CD8-positive, alpha-beta memory T cell (primary cell): ENCODE results near the gene ZNF831. TPM values are rescaled to one million over a fixed set of nuclear protein-coding genes. Genes with fewer than 3 reads are reported as not detected.

Source experiments
- CTCF ChIA-PET: fragments of 350-600 bp; sonication (Branson Sonifier 250); formaldehyde crosslinking; loops from one replicate; lab custom pipeline; 2021; ENCODE audit warnings: antibody characterized with exemption; lab: Charles Lee
- POLR2A ChIA-PET: fragments of 350-600 bp; sonication (Branson Sonifier 250); formaldehyde crosslinking; loops from one replicate; lab custom pipeline; 2021; ENCODE audit warnings: antibody characterized with exemption; lab: Charles Lee
- DNase-seq, 5 donors: peaks; one replicate each; pipeline versions ENCODE4 v3.0.0 to v3.0.0-alpha.2; 2020 to 2022; ENCODE audit warnings: mixed read lengths in 1 of 5
- H3K27ac ChIP-seq: one replicate; pipeline ENCODE4 v1.7.0; 2013; ENCODE audit warnings: low read depth, mild to moderate bottlenecking, low read length, moderate library complexity
- H3K27me3 ChIP-seq: 2 replicates; pipeline ENCODE4 v1.7.0; 2013; ENCODE audit warnings: low read length, mild to moderate bottlenecking; ENCODE audit not compliant: insufficient read depth, poor library complexity, severe bottlenecking
- H3K36me3 ChIP-seq: 2 replicates; pipeline ENCODE4 v1.7.0; 2013; ENCODE audit warnings: mild to moderate bottlenecking, low read length, moderate library complexity; ENCODE audit not compliant: insufficient read depth
- H3K4me1 ChIP-seq: 2 replicates; pipeline ENCODE4 v1.7.0; 2013; ENCODE audit warnings: mild to moderate bottlenecking, low read length, moderate library complexity; ENCODE audit not compliant: insufficient read depth
- H3K4me3 ChIP-seq: 2 replicates; pipeline ENCODE4 v1.7.0; 2013; ENCODE audit warnings: mild to moderate bottlenecking, low read length
- H3K9me3 ChIP-seq: 2 replicates; pipeline ENCODE4 v1.7.0; 2013; ENCODE audit warnings: mild to moderate bottlenecking, low read length
- H3K27ac Mint-ChIP-seq, 8 donors: one replicate each; pipeline ENCODE4 v1.8.0; 2020 to 2021; ENCODE audit warnings: mixed read lengths in 8 of 8, mild to moderate bottlenecking in 6 of 8, inconsistent platforms in 3 of 8, moderate library complexity in 3 of 8
- H3K27me3 Mint-ChIP-seq, 2 donors: one replicate each; pipeline ENCODE4 v1.8.0; 2020 to 2021; ENCODE audit warnings: mixed read lengths in 2 of 2, mild to moderate bottlenecking in 1 of 2, moderate library complexity in 1 of 2
- H3K36me3 Mint-ChIP-seq, 3 donors: one replicate each; pipeline ENCODE4 v1.8.0; 2020 to 2021; ENCODE audit warnings: mixed read lengths in 3 of 3, inconsistent platforms in 1 of 3, mild to moderate bottlenecking in 1 of 3
- H3K4me1 Mint-ChIP-seq, 3 donors: one replicate each; pipeline ENCODE4 v1.8.0; 2020 to 2021; ENCODE audit warnings: mixed read lengths in 3 of 3, inconsistent platforms in 1 of 3, mild to moderate bottlenecking in 1 of 3
- H3K4me3 Mint-ChIP-seq, 7 donors: one replicate each; pipeline ENCODE4 v1.8.0; 2020 to 2021; ENCODE audit warnings: mixed read lengths in 7 of 7, mild to moderate bottlenecking in 6 of 7, moderate library complexity in 4 of 7, inconsistent platforms in 2 of 7
- H3K9me3 Mint-ChIP-seq, 5 donors: one replicate each; pipeline ENCODE4 v1.8.0; 2020 to 2022; ENCODE audit warnings: mixed read lengths in 5 of 5, mild to moderate bottlenecking in 3 of 5, moderate library complexity in 2 of 5, inconsistent platforms in 1 of 5
- polyA plus RNA-seq: library from polyadenylated mRNA; unstranded; fragments of 300-500 nt; fragmentation: Illumina TruSeq; gene quantifications from one replicate; pipeline ENCODE4 v1.2.3, GENCODE V29; 2021
- total RNA-seq, 2 experiments: library from RNA; stranded (reverse); gene quantifications; one replicate each; pipeline ENCODE4 v1.2.3, GENCODE V29; 2021

The ZNF831 gene
- total and polyA plus RNA-seq, 3 experiments from 2014 or later = 6.4 to 12.1 (median 6.9) TPM

DNA sequence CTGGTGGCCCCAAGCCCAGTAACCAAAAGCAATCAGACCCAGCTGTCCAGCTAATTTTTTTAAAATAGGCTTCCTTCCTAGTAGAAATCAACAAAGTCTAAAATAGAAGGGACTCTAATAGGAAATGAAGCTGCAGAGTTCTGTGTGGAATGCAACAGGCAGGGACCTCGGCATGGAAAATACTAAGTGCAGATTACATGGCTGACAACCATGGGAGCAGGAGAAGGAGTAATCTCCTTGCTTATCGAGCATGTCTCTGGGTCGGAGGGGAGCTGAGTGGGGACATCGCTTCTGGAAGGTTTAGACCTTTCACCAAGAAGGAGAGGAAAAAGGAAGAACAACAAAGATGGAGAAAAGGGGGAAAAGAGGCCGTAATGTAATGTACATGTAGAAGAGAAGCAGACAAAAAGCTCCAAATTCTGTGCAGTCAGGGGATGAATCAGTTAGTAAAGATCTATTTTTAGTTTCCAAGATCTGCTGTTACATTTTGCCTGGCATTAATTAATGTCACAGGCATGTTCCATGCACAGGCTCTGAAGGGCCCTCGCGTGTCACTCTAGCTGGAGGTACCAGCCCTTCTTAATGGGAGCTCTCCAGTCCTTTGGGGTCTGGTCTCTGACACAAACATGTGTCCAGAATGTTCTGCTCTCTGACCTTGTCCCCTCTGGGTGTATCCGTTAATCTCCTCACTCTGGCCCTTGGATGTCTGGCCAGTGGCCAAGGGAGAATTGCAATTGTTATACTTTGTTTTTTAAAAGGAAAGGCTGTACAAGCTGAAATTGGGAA is 16.6 kb upstream of the ZNF831 start:
- Histone ChIP-seq H3K36me3 (no peaks in the 10 kb centered on the region), H3K27ac (peak overlapping the region; percentile 73), H3K4me3 (peak overlapping the region; percentile 70), H3K9me3 (no peaks in the 10 kb centered on the region), H3K4me1 (peaks cover 81% of the 10 kb centered on the region), H3K27me3 (no peaks in the 10 kb centered on the region)
- Mint-ChIP-seq H3K4me3 (peak overlapping the region; percentile 87 to 97 (median 91)), H3K27me3 (peaks cover 0 to 1% of the 10 kb centered on the region in 2 donors), H3K36me3 (peaks cover 7 to 16% (median 7%) of the 10 kb centered on the region in 3 donors), H3K4me1 (peaks cover 81 to 83% (median 82%) of the 10 kb centered on the region in 3 donors), H3K27ac (peak overlapping the region; percentile 94 to 100 (median 98)), H3K9me3 (no peaks in the 10 kb centered on the region)
- CTCF ChIA-PET = interaction anchor here (0.9 to 2.1 kb wide), 6 partner anchors 12 to 75 kb away, joined by 3 to 10 read pairs (median 4); no protein-coding TSS in a partner anchor
- POLR2A ChIA-PET = interaction anchor here (1.0 to 2.8 kb wide), 6 partner anchors 12 to 115 kb away, joined by 3 to 19 read pairs (median 6); partner anchors contain the start of genes ATP5F1E and ZNF831
- DNase-seq = no peak

DNA sequence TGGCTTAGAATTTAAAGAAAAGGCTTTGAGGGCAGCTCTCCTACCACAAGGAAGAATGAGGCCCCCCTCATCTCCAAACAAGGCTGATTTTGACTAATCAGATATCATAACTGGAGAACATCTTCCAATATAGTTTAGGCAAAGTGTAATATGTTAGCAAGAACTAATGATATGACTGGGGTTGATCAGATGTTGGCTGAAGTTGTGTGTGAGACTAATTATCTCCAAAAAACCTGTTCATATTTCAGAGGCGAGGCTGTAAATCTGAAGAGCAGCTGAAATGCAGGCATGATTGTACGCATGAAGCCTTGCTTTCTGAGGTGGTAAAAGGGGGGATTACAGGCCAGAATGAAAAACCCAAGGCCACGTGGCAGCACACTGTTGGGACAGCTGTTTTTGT is 16.0 kb upstream of the ZNF831 start:
- Histone ChIP-seq H3K9me3 (no peaks in the 10 kb centered on the region), H3K4me1 (peaks cover 87% of the 10 kb centered on the region), H3K4me3 (peak overlapping the region; percentile 70), H3K36me3 (no peaks in the 10 kb centered on the region), H3K27ac (peak overlapping the region; percentile 73), H3K27me3 (no peaks in the 10 kb centered on the region)
- Mint-ChIP-seq H3K9me3 (no peaks in the 10 kb centered on the region), H3K27ac (peak overlapping the region; percentile 94 to 100 (median 98)), H3K4me1 (peaks cover 87 to 89% (median 89%) of the 10 kb centered on the region in 3 donors), H3K36me3 (peaks cover 7 to 16% (median 10%) of the 10 kb centered on the region in 3 donors), H3K27me3 (peaks cover 0 to 1% of the 10 kb centered on the region in 2 donors), H3K4me3 (peak overlapping the region; percentile 87 to 97 (median 91))
- ChIA-PET CTCF (interaction anchor here (1.2 to 2.1 kb wide), 5 partner anchors 11 to 74 kb away, joined by 3 to 10 read pairs (median 5); no protein-coding TSS in a partner anchor), POLR2A (interaction anchor here (1.0 to 2.8 kb wide), 6 partner anchors 11 to 115 kb away, joined by 3 to 19 read pairs (median 6); partner anchors contain the start of genes ATP5F1E and ZNF831)
- DNase-seq = no peak

DNA sequence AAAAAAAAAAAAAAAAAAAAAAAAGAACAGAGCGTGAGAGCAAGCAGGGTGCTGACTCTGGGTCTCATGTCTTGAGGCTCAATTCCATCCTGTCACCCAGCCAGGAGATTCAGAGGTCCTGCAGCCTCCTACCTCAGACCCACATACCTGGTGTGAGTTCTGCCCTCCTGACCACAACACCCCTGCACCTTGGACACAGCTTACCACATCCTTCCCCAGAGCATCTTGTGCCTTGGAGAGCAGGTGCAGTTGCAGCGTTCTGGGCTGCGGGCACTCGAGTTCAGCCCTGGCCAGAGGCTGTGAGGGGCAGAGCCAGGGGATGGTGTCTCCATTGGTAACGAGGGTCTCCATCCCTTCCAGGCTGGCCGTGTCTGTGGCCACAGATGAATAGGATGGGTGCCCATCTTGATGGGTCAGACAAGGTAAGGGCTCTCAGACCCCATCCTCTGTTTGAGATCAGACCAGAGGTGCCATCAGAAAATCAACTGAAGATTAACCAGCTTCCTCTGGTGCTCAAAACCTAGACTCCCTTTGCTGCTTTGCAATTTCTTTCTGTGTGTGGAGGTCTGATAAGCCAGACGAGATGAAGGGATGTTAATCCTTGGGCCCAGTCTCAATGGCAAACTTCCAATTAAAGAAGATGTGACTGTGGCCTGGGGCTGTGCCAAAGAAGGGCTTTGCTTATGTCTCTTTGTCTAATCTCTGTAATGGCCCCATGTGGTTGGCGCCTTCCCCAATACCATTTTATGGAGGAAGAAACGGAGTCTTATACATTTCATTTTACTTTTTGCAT is 14.7 kb upstream of the ZNF831 start:
- Mint-ChIP-seq H3K9me3 (no peaks in the 10 kb centered on the region), H3K27me3 (peaks cover 0 to 1% of the 10 kb centered on the region in 2 donors), H3K27ac (peak overlapping the region; percentile 94 to 100 (median 100)), H3K4me1 (peaks cover 94 to 98% (median 95%) of the 10 kb centered on the region in 3 donors), H3K36me3 (peaks cover 7 to 17% (median 10%) of the 10 kb centered on the region in 3 donors), H3K4me3 (peak overlapping the region; percentile 59 to 93 (median 79))
- Histone ChIP-seq H3K4me3 (peak overlapping the region; percentile 7), H3K27ac (peak overlapping the region; percentile 86), H3K4me1 (peaks cover 97% of the 10 kb centered on the region), H3K36me3 (no peaks in the 10 kb centered on the region), H3K9me3 (no peaks in the 10 kb centered on the region), H3K27me3 (no peaks in the 10 kb centered on the region)
- ChIA-PET POLR2A (interaction anchor here (1.0 to 1.8 kb wide), 2 partner anchors 10 to 26 kb away, joined by 3 to 5 read pairs; no protein-coding TSS in a partner anchor), CTCF (interaction anchor here (1.0 kb wide), 1 partner anchor 47 kb away, joined by 3 read pairs; no protein-coding TSS in a partner anchor)
- peak in 4 of 5 donors; percentile 30 to 61 (median 49) for DNase-seq

DNA sequence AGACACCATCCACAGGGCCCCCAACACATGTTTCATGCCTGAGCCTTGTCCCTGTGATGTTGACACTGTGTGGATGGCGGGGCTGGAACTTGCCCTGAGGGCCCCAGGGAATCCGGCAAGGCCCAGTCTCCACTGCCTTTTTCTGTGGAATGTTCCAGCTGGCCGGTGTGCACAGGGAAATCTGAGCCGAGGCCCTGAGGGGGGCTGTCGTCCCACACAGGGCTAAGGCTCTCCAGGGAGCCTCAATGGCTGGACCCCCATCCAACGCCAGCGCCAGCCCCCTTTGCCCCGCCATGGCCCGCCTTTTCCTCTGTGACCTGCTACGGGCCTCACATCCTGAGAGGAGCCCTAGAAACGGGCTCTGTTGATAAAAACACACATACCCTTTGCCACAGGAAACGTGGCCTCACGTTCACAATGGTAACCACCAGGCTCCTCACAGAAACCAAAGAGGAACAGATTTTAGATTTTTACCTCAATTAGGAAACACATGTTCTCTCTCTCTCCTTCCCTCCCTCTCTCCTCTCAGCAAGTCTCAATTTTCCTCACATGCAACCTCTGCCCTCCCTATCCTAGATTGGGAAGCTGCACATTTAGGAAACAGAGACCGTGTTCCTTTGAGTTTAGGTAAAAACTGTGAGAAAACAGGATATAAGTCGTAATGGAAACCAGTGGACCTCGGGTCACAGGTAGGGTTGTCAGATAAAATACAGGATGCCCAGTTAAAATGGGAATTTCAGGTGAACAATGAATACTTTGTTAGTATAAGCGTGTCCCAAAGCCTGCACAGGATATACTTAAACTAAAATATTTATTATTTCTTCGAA is 13.7 kb upstream of the ZNF831 start:
- POLR2A ChIA-PET = interaction anchor here (1.0 to 1.8 kb wide), 6 partner anchors 9 to 27 kb away, joined by 3 to 5 read pairs (median 4); partner anchors contain the start of gene ZNF831

DNA sequence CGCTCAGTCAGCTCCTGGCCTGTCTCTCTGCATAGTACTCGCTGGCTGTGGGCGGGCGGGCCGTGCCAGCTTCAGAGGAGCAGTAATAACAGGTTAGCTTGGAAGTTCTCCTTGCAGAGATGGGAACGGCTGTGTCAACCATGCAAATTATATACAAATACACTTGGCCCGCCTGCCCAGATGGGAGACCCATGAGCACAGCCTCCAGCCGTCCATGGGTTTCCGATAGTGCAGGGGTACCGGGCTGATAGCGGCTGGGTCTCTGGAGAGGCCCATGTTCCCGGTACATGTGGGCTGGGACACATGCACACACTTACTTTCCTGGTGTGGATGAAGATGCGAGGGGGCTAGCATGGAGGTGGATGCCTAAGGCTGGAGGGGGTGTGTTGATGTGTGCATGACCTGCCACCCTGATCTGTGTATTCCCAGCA is 12.8 kb upstream of the ZNF831 start:
- H3K27me3 ChIP-seq = no peaks in the 10 kb centered on the region
- H3K9me3 ChIP-seq = no peaks in the 10 kb centered on the region
- H3K27ac ChIP-seq = peak overlapping the region; percentile 86
- Mint-ChIP-seq H3K9me3 (no peaks in the 10 kb centered on the region), H3K36me3 (peaks cover 7 to 19% (median 13%) of the 10 kb centered on the region in 3 donors), H3K27me3 (peaks cover 0 to 1% of the 10 kb centered on the region in 2 donors), H3K27ac (peak overlapping the region; percentile 94 to 100 (median 100)), H3K4me1 (peaks cover 88 to 97% (median 95%) of the 10 kb centered on the region in 3 donors), H3K4me3 (peak overlapping the region; percentile 32 to 93 (median 57))
- POLR2A ChIA-PET = interaction anchor here (1.2 to 1.5 kb wide), 4 partner anchors 9 to 28 kb away, joined by 3 to 4 read pairs (median 4); partner anchors contain the start of gene ZNF831
- H3K4me3 ChIP-seq = peak overlapping the region; percentile 36
- no peaks in the 10 kb centered on the region for H3K36me3 ChIP-seq
- CTCF ChIA-PET = interaction anchor here (1.0 to 2.0 kb wide), 3 partner anchors 8 to 71 kb away, joined by 3 to 5 read pairs (median 3); partner anchors contain the start of gene ZNF831
- no peak for DNase-seq
- H3K4me1 ChIP-seq = peaks cover 94% of the 10 kb centered on the region

More for the DNA sequence above, 13.7 kb upstream of the ZNF831 start:
- peaks cover 97% of the 10 kb centered on the region for H3K4me1 ChIP-seq
- peak; percentile 60 to 92 (median 90) for DNase-seq
- peaks cover 7 to 17% (median 11%) of the 10 kb centered on the region in 3 donors for H3K36me3 Mint-ChIP-seq
- peak overlapping the region; percentile 94 to 100 (median 100) for H3K27ac Mint-ChIP-seq
- no peaks in the 10 kb centered on the region for H3K36me3 ChIP-seq
- H3K4me3 Mint-ChIP-seq = peak overlapping the region; percentile 71 to 93 (median 77)
- peak overlapping the region; percentile 86 for H3K27ac ChIP-seq
- H3K4me3 ChIP-seq = peak overlapping the region; percentile 36
- H3K27me3 Mint-ChIP-seq = peaks cover 0 to 1% of the 10 kb centered on the region in 2 donors
- no peaks in the 10 kb centered on the region for H3K9me3 Mint-ChIP-seq
- H3K27me3 ChIP-seq = no peaks in the 10 kb centered on the region
- CTCF ChIA-PET = interaction anchor here (1.0 kb wide), 2 partner anchors 9 to 14 kb away, joined by 3 read pairs; partner anchors contain the start of gene ZNF831
- H3K4me1 Mint-ChIP-seq = peaks cover 91 to 98% (median 95%) of the 10 kb centered on the region in 3 donors
- no peaks in the 10 kb centered on the region for H3K9me3 ChIP-seq

DNA sequence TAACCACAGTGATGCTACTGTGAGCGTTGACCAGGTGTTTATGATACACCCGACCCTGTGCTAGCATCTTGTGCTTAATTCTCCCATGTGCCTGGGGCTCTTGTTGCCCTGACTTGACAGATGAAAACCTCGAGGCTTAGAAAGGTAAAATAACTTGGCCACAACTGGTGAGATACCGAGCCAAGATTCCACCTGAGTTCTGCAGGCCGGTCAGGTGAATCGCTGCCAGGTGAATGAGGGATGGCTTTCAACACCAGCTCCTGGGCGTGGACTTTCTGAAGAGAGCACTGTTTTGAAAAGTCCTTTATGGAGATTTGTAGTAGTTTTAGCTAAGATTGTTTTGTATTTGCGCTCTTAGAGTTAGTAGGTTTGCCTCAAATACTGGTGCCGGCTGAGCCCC is 12.2 kb upstream of the ZNF831 start:
- Histone ChIP-seq H3K27me3 (no peaks in the 10 kb centered on the region), H3K4me3 (peak overlapping the region; percentile 36), H3K36me3 (no peaks in the 10 kb centered on the region), H3K27ac (peak overlapping the region; percentile 18), H3K9me3 (no peaks in the 10 kb centered on the region), H3K4me1 (peaks cover 89% of the 10 kb centered on the region)
- H3K36me3 Mint-ChIP-seq = peaks cover 7 to 16% (median 13%) of the 10 kb centered on the region in 3 donors
- H3K27me3 Mint-ChIP-seq = peaks cover 0 to 1% of the 10 kb centered on the region in 2 donors
- no peaks in the 10 kb centered on the region for H3K9me3 Mint-ChIP-seq
- no peak for DNase-seq
- peak overlapping the region; percentile 32 to 87 (median 57) for H3K4me3 Mint-ChIP-seq
- ChIA-PET POLR2A (interaction anchor here (1.1 to 1.5 kb wide), 2 partner anchors 12 to 13 kb away, joined by 3 to 7 read pairs; partner anchors contain the start of gene ZNF831), CTCF (interaction anchor here (1.3 to 3.3 kb wide), 4 partner anchors 14 to 71 kb away, joined by 3 to 15 read pairs (median 4); no protein-coding TSS in a partner anchor)
- peaks cover 84 to 94% (median 93%) of the 10 kb centered on the region in 3 donors for H3K4me1 Mint-ChIP-seq
- peak overlapping the region; percentile 94 to 100 (median 99) for H3K27ac Mint-ChIP-seq
